HG03439 (cell line): Measurements from ENCODE around the gene DTNB.

Source experiments
- ATAC-seq: cut with Tn5 transposase; IDR thresholded peaks from one replicate; pipeline ENCODE4 v1.9.1; 2021; ENCODE audit warnings: mild to moderate bottlenecking, moderate library complexity; ENCODE audit not compliant: unreplicated experiment

The DTNB gene

DNA sequence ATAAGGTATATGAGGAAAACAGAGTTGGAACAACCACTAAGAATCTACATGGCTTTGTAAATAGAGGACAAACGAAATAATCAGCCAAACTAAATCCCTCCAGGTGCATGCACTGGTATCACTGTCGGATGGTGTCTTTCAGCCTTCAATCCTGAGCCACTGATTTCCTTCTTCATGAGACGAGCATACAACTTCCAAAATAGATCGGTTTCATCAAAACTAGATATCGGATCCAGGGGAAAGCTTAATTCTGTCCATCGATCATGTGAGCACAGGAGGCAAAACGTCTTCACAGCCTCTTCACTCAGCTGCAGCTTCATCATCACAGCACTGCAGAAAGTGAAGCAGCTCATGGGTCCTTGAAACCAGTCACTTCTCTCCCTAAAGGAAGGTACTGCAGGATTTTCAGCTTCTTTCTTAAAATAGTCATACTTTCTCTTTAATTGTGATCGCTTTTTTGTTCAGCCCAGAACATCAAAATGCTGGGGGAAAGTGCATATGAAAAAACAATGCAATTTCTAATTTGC lies 80.5 kb downstream of the DTNB start:
- no peak for ATAC-seq

DNA sequence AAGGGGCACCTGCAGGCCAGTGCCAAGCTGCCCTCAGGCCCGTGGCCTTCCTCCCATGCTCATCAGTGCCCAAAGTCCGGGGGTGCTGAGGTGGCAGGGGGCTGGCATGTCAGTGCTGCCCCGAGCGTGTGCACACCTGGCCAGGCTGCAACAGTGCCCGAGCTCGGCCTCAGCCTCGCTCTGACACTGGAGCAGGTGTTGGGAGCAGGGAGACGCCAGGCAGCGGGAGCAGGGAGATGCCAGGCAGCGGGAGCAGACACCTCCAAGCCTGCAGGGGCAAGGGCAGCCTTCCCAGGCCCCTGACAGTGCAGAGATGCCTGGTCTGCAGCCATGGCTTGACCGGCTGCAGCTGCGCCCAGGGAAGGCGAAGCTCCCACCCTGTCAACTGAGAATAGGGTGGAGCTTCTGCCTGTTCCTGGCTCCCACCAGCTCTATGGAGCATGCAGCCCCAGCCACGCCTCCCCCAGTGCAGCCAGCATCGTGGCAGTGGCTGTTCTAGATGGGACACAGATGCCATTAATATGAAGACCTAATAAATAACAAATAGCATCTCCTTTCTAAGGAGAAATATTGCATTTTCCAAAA lies 82.4 kb downstream of the DTNB start:
- ATAC-seq = no peak

DNA sequence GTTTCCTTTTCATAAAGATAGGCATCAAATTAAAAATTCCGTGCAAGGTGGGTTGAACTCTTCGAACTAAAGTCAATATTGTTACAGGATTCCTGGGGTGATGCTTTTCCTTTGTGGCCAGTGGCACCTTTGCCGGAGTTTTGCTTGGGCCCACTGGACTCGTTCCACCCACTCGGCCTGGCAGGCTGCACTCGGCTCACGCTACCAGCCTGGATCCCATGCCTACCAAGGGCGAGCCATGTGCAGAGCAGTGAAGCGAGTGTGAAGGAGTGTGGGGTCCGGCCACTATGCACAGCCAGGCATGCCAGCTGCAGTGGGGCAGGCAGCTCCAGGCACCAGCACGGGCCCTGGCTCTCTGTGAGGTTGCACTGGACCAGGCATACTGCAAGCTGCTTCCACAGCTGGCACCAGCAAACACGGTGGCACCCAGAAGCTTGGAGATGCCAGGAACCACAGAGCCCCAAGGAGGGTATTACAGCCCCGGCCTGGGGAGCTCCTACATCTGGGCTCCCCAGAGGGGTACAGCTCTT lies 83.6 kb downstream of the DTNB start:
- no peak for ATAC-seq

DNA sequence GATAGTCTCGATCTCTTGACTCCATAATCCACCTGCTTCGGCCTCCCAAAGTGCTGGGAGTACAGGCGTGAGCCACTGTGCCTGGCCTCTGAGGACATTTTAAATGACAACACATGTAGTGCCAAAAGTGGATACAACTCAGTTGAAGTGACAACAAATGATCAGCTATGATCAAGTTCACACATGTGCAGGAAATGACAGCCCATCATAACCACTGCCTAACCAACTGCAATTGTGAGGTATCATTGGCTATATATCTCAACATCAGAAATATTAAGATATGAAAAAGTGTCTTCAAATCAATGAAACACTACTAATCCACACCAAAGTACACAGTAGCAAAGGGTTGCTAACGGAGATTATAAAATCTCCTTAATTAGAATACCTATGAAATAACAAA lies 84.8 kb downstream of the DTNB start:
- ATAC-seq = no peak

DNA sequence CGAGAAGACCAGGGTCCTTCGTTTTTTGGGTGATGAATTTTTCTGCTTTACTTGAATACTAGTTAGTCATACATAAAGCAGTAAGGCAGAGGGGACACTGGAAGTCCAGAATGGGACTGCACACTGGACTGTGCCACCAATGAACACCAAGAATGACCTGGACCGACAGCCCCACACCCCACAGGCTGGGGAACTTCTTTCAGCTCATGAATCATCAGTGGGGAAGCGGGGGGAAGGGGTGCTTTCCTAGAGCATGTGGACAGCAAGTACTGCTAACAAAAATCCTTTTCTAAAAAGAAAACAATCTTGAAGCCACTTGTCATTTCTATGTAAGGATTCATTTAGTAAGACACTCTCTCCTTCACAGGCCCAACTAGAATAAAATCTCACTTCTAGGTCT lies 86.0 kb downstream of the DTNB start:
- ATAC-seq = no peak

DNA sequence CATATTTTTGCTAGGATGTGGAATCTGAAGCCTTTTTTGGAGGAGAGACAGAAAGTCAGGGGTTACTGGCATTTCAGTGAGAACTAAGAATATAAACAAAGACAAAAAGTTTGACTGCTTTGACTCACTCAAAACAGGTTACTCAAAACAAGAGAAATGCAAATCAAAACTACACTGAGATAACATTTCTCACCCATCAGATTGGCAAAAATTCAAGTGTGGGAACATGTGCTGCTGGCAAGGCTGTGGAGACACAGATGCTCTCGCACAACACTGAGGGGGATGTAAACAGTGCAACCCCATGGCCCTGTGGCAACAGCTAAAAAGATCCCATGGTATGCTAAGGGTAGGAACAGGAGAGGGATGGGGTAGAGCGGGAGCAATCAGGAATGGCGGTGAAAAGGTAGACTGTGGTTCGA lies 86.6 kb downstream of the DTNB start:
- peak; percentile 75 for ATAC-seq

DNA sequence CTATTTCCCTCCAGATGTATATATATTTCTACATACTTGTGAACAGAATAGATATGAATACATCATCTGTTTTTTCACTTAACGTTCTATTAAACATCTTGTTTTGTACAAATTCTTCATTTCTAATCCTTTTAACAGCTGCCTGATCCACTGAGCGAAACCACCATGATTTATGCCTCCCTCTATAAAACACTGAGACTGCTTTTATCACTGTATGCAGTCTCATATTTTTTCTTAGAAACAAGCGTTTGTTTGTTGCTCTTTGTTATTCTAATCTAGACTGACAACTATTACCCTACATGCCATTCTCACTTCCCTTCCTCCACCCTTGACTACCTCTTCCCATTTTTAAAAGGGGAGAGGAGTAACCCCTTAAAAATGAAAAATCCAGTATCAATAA lies 88.2 kb downstream of the DTNB start:
- ATAC-seq = no peak

DNA sequence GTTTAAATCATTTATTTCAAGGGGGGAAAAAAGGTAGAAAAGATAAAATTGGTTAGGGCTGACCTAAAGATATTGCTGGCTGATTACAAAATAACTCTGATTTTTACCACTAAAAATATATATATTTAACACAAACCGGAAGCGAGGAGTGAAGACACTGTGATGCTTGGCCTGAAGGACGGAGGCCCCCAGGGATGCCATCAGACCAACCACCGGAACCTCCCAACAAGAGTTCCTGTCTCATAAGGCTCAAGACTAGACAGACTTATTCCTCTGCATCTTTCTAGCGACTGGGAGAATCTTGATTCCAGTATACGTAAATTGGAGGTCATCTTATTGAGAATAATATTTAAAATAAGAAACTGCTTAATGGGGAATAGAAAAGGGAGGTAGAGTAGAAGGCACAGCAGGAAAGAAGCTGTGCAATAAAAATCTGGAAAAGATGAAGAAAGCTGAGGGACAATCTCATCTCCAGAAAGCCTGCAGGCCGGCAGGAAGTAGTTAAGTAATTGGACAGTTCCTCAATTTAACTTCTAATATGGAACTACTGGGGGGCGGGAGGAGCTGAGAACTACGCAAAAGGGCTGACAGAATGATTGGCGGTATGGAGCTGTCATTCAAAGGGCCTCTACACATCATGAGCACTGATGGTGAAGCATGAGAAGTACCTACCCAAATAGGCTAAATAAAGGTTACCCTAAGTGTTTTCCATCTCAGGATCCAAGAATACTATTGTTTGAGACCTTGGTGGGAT lies 91.1 kb downstream of the DTNB start:
- ATAC-seq = no peak

DNA sequence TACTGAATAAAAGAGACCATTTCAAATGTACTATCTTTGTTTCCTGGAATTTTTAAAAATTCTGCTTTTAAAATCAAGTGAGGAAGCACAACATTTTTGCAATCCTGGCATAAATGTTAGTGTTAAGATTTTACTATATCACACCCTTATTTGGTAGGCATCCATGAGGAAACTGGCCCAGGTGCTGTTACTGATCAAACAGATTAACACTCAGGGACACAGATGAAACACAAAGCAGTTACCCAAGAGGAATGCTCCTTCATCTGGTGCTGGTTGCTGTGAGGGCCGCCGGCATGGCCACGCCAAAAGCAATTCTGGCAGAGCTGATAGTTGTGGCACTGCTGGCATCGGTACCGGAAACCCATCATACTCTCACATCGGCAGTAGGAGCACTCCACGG lies 96.8 kb downstream of the DTNB start:
- no peak for ATAC-seq

DNA sequence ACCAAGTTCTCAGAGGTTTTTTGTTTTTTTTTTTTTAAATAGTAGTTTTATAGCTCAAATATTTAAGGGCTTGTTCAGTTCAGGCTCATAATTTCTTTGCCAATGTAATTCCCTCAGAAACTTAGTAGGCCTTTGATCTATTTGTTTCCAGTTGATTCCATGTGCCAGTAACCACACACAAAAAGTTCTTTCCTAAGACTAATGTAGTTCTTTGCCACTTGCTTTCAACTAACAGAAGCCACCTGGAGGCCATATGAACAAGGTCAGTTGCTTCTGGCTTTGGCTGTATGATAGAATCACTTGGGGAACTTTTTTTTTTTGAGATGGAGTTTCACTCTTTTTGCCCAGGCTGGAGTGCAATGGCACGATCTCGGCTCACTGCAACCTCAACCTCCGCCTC lies 100.7 kb downstream of the DTNB start:
- ATAC-seq = no peak

DNA sequence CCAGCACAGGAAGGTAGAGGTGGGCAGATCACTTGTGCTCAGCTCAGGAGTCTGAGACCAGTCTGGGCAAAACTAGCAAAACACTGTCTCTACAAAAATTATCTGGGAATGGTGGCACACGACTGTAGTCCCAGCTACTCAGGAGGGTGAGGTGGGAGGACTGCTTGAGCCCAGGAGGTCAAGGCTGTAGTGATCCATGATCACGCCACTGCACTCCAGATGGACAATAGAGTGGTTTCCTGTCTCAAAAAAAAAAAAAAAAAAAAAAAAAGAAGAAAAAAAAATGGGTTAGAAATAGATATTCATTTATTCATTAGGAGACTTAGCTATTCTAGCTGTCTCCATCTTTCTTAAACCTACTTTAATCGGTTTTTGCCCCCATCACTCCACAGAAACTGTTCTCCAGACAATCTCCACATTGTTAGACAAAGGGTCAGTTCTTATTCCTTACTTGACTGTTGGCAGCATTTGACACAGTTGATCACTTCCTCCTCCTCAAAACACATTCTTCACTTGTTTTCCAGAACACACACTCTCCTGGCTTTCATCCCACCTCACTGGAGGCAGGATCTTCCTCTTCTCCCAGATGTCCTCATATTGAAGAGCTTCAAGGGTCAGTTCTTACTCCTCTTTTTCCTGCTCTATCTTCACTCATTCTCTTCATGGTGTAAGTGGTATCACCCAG lies 103.1 kb downstream of the DTNB start:
- no peak for ATAC-seq

DNA sequence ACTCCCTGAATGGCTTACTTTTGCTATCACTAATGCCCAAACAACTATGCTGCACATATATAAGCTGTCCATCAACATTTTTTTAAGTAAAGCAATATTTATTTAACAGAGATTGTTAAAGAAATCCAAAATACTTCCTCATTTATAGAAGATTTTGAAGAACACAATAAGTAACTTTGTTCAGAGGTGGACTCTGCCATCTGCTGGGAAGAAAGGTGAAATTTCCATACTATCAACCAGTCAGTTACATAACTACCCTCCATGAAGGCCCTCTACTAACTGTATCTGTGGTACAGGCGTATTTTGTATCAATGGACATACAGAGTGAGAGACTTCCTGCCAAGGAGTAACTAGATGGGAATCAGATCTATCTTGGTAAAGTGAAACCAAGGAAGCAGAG lies 106.0 kb downstream of the DTNB start:
- no peak for ATAC-seq

DNA sequence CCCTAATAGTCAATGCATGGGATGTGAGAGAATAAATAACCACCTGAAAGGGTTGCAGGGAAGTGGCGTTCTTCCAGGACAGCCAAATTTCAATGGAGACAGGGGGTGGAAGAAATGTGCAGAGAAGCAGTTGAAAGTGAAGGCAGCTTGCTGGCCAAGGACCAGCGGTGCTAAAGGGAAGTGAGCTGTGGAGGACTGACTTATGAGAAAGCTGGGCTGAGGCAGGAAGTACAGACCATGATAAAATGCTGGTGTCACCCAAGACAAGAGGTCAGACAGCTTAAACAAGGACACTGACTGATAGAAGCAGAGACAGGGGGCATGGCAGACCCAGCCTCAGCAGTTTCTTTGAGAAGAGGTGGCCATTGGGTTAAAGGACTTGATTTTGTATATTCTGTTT lies 106.7 kb downstream of the DTNB start:
- ATAC-seq = peak; percentile 65

DNA sequence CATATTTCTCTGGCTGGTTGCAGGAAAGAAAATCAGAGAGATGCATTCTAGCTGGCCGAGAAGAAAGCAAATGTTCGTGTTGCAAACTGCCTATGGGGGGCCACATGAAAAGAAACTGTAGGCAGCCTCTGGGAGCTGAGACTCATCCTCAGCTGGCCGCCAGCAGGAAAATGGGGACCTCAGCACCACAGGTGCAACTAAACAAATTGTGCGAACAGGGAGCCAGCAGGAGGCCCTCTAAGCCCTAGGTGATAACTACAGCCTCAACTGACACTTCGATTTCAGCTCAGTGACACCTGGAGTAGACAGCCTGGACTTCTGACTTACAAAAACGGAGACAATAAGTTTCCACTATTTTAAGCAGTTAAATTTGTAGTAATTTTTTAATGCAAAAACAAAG lies 107.3 kb downstream of the DTNB start:
- no peak for ATAC-seq

DNA sequence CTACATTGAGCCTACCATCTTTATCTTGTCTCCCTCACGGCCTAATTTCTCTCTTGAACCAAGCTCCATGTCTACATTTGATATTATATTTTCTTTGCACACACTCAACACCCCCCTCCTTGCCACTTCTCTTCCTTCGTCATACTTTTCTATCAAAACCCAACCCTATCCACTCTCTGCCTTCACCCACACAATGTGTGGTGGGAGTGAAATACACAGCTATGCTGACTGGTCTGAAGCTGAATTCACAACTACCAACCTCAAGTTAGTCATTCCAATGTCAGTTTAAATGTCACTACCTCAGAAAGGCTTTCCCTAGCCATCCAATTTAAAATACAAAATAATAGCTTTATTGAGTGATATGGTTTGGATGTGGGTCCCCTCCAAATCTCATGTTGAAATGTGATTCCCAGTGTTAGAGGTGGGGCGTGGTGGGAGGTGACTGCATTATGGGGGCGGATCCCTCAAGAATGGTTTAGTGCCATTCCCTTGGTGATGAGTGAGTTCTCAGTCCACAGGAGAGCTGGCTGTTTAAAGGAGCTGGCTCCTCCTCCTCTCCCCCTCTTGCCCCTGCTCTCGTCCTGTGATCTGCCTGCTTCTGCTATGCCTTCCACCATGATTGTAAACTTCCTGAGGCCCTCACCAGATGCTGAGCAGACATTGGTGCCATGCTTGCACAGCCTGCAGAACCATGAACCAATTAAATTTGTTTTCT lies 112.1 kb downstream of the DTNB start:
- ATAC-seq = no peak

DNA sequence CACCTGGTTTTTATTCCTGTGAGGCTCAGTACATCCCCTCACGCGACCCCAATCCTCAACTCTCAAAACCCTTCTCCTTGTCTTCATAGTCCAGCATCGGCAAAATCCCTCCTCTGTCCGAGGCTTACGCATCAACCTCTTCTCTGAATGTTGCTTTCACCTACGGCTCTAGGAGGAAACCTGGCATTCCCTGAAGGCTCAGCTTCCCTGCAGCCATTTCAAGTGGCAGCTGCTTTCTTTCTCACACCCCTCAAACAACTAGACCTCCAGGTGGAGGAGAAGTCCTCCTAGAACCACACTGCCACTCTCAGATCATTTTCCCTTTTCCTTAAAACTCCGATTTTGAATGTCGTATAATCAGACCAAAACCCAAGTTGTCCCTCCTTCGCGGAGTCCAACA lies 114.2 kb downstream of the DTNB start:
- ATAC-seq = no peak

DNA sequence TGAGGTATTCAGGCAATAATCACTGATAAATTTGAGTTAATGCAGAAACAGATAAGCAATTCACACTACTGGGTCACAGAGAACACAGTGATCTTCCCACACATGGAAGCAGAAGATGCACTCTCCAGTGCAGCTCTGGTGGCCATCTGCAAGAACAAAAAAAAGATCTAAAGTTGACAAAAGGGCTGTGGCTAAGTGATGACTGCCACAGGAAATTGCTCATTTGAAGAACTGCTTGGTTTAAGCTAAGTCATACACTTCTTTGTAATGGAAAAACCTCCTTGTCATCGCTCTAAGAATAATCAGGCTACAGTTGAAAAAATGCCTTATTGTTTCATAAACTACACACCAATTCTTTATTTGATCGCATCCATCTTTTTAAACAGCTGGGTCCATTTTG lies 115.1 kb downstream of the DTNB start:
- ATAC-seq = peak; percentile 59

DNA sequence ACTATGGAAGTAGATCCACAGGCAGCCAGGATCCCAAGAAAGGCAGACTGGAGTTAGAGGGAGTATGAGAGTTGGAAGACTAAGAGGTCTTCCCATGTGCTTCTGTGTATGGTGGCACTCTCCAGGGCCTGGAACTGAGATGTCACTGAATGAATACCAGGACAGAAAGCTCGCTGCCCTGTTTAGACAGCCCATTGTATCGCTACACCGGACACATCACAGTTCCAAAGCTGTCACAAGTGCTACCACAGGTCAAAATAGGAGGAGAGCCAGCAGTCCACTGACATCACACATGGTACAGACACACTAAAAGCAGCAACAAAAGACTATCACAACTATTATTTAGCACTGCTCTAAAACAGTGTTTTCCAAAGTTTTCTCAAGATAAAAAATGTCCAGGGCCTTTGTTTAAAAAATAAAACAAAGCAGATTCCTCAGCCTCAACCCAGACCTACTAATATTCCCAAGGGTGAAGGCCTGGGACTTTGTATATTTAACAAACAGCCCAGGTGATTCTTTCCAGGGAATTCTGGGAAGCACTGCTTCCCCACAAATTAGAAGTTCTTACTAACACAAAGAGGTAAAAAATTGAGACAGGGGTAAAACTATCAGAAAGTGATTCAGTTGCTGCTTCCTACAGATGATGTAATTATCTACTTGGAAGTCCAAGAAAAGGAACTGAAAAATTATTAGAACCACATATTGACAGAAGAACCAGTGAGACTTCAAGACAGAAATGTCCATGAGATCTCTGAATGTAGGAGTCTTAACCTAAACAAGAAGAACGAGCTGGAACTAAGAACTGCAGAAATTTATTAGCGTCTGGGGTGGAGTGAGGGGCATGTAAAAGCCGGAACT lies 116.0 kb downstream of the DTNB start:
- peak; percentile 25 for ATAC-seq

DNA sequence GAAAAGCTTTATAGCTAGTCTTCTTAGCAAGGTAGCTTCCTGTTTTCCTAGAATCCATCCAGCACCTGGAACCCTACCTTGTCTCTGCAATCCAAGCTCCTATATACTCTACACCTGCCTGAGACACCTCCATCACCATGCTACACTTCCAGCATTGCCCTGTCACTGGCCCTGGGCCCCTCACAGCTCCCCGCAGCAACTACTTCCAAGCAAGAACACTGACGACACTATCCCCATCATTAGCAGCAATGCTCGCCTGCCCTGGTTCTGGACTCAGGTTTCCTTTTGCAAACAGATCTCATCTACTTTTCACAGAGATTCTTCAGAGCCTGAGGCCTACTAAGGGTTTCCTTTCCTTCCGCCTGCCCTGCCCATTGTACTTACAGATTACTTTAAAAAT lies 121.1 kb downstream of the DTNB start:
- ATAC-seq = no peak

DNA sequence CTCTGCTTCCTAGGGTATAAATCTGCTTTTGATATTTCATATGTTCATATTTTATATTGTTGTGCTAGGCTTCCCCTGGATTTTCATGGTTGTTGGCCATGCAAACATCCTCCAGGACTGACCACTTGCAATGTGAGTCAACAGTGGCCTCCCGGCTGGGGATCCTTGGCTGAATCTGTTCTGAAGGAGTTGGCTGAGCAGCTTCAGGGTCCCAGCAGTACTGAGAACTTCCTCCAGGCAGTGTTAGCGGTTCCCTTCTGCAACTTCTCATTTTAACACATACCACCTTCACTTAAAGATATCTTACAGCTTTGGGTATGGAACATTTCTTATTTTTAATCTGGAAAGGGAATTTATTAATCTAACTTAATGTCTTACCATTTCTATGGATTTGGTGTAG lies 122.1 kb downstream of the DTNB start:
- no peak for ATAC-seq
